GM12891 (cell line): Measurements from ENCODE around the gene LIPJ.
A peak's percentile ranks its signal among the peaks of the same experiment; 100 is the strongest.

ENCODE experiments used
- DNase-seq: peaks from one replicate; pipeline ENCODE4 v3.0.0; 2011; ENCODE audit warnings: low spot score; ENCODE audit not compliant: insufficient read length
- FAIRE-seq: peaks from 2 replicates; lab custom pipeline; 2011; peaks lifted over from hg19 to GRCh38; lab: Jason Lieb, UNC
- PAX5 ChIP-seq: IDR thresholded peaks from 2 replicates; pipeline ENCODE4 v1.6.1; 2011; ENCODE audit warnings: low read length, moderate library complexity, mild to moderate bottlenecking; ENCODE audit not compliant: insufficient read depth, severe bottlenecking
- POLR2A ChIP-seq: IDR thresholded peaks from 2 replicates; pipeline ENCODE4 v1.6.1; 2011; ENCODE audit warnings: low read depth, low read length, control low read depth
- POLR2AphosphoS5 ChIP-seq: IDR thresholded peaks from 2 replicates; pipeline ENCODE4 v1.6.1; 2011; ENCODE audit warnings: low read depth, low read length, control low read depth
- POU2F2 ChIP-seq: IDR thresholded peaks from 2 replicates; pipeline ENCODE4 v1.6.1; 2011; ENCODE audit warnings: low read depth, mild to moderate bottlenecking, control low read depth, low read length, moderate library complexity
- SPI1 ChIP-seq: IDR thresholded peaks from 2 replicates; pipeline ENCODE4 v1.6.1; 2011; ENCODE audit warnings: low read depth, low read length, control low read depth
- TAF1 ChIP-seq: IDR thresholded peaks from 2 replicates; pipeline ENCODE4 v1.6.1; 2011; ENCODE audit warnings: low read depth, low read length, control low read depth

LIPJ gene

GRCh38 chr10:88624840-88625239 lies 38.3 kb downstream of the LIPJ start:
- TF ChIP-seq POLR2A (no peak), TAF1 (no peak), SPI1 (no peak), PAX5 (no peak), POU2F2 (no peak), POLR2AphosphoS5 (no peak)
- FAIRE-seq (no peak), DNase-seq (no peak)

- DNase-seq: no peak
- FAIRE-seq: no peak
Observed at GRCh38 chr10:88640186-88640585, 53.6 kb downstream of the LIPJ start.

GRCh38 chr10:88642209-88642608 lies 55.6 kb downstream of the LIPJ start:
- no peak for TF ChIP-seq PAX5
- TF ChIP-seq POU2F2: no peak
- no peak for TF ChIP-seq SPI1
- TF ChIP-seq POLR2AphosphoS5: no peak
- no peak for TF ChIP-seq TAF1
- TF ChIP-seq POLR2A: no peak
- DNase-seq (no peak), FAIRE-seq (no peak)

More at GRCh38 chr10:88640186-88640585, 53.6 kb downstream of the LIPJ start:
- TF ChIP-seq POU2F2: no peak
- TF ChIP-seq PAX5: no peak
- no peak for TF ChIP-seq POLR2A
- TF ChIP-seq SPI1: no peak
- TF ChIP-seq POLR2AphosphoS5: no peak
- TF ChIP-seq TAF1: no peak

GRCh38 chr10:88642963-88643362 lies 56.4 kb downstream of the LIPJ start:
- no peak for FAIRE-seq
- TF ChIP-seq POU2F2 (no peak), TAF1 (no peak), PAX5 (no peak), SPI1 (no peak), POLR2AphosphoS5 (no peak), POLR2A (no peak)
- DNase-seq: no peak

GRCh38 chr10:88647061-88647615 lies 60.6 kb downstream of the LIPJ start:
- TF ChIP-seq POLR2A: no peak
- TF ChIP-seq POU2F2: no peak
- TF ChIP-seq TAF1: no peak
- TF ChIP-seq POLR2AphosphoS5: no peak
- no peak for TF ChIP-seq PAX5
- no peak for TF ChIP-seq SPI1
- DNase-seq (no peak), FAIRE-seq (peak; percentile 5)

- TF ChIP-seq POLR2AphosphoS5 (no peak), POLR2A (no peak), SPI1 (no peak), POU2F2 (no peak), TAF1 (no peak), PAX5 (no peak)
- DNase-seq (no peak), FAIRE-seq (no peak)
Observed at GRCh38 chr10:88651101-88651551, 64.6 kb downstream of the LIPJ start.

GRCh38 chr10:88652616-88653015 lies 66.1 kb downstream of the LIPJ start:
- no peak for DNase-seq
- peak; percentile 41 for FAIRE-seq

More at GRCh38 chr10:88652616-88653015, 66.1 kb downstream of the LIPJ start:
- TF ChIP-seq POLR2A (no peak), TAF1 (no peak), PAX5 (no peak), POLR2AphosphoS5 (no peak)
